Measurements from ENCODE around the gene DCPS. TPM values are rescaled to one million over a fixed set of nuclear protein-coding genes. Genes with fewer than 3 reads are reported as not detected.
"Not testable (repeated sequence)": the region's sequence is repeated elsewhere in the genome, so short reads cannot be mapped to it uniquely, and the experiment has no call there.

DCPS gene
- polyA plus RNA-seq, 3 donors = 13.9 to 17.0 (median 16.0) TPM

GRCh38 chr11:126357055-126357962, 53.4 kb downstream of the DCPS start:
- no peak for DNase-seq (ENCODE audit: low read depth in 3 of 3, low spot score in 2 of 3)

GRCh38 chr11:126357969-126358762, 54.3 kb downstream of the DCPS start:
- DNase-seq (ENCODE audit: low read depth in 3 of 3, low spot score in 2 of 3) = no peak

DNA sequence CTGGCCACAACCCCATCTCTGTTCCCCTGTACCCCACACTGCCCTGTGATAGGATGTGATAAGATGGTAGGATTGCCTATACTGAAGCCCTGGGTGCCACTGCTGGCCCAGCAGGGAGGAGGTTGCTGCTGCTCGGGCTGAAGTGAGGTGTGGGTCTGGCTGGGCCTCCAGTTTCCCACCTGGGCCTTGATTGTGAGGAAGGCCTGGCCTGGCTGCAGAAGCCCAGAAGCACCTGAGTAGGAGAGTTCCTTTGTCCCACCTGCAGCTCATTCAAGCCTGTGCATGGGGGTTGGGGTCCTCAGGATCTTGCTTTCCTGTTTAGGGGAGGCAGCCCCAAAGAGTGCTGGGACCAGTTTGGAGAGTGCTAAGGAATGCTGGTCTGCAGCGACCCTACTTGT, 54.9 kb downstream of the DCPS start:
- no peak for DNase-seq (ENCODE audit: low read depth in 3 of 3, low spot score in 2 of 3)

DNA sequence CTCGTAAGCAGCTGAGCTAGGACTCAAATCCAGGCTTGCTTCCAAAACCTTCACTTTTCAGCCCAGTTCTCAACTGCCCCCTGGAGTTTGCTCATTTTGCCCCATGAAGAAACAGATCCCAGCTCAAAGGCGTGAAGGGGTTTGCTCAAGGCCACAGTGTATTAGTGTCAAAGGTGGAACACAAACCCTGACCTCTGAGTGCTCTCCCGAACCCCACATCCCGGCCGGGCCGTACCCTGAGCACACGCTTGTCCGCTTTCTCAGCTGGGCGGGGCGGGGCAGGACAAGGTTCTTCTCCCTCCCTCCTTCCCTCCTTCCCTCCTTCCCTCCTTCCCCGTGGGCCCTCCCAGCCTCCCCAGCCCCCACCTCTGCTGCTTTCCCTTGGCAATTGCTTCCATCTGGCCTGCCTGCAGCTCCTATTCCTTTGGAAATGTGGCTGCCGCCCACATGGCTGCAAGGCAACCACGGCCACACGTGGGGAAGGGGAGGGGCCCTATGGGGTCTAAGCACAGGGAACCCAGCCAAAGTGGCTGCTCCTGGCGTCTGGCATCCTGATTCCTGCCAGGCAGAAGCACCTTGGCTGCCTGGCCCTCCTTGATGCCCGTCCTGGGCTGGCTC, 55.7 kb downstream of the DCPS start:
- no peak for DNase-seq (ENCODE audit: low read depth in 3 of 3, low spot score in 2 of 3)

DNA sequence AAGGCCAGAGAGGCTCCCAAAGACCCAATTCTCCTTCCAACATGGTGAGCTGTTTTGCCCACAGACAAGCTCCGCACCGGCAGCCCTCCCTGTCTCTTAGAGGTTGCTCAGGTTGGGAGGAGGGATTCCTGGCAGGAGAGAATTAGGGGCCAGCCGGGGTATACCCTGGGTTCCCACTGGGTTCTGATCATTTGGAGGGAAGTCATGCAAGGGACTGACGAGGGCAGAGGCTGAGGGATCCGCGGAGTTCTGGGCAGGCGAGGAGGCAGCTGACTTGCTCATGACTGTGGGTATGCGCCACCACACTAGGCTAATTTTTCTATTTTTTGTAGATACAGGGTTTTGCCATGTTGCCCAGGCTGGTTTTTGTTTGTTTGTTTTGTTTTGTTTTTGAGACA, 56.2 kb downstream of the DCPS start:
- DNase-seq (ENCODE audit: low read depth in 3 of 3, low spot score in 2 of 3) = no peak

DNA sequence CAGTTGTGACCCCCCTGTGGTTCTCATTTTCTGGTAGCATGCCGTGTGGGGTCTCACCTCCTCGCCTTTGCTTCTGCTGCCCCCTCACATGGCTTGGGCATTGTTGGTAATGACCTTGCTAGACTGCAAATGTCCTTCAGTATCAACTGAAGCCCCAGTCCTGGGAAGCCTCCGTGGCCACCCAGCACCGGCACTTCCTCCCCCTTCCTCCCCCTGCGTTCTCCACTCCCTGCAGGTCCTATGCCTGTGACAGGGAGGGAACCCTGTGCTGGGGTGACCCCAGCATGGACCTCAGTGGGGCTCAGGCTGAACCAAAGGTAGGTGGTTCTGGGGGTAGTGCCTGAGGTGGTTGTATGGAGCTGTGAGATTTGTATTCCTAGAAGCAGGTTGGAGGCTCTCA, 57.5 kb downstream of the DCPS start:
- no peak for DNase-seq (ENCODE audit: low read depth in 3 of 3, low spot score in 2 of 3)

GRCh38 chr11:126362879-126363655, 59.2 kb downstream of the DCPS start:
- no peak for DNase-seq (ENCODE audit: low read depth in 3 of 3, low spot score in 2 of 3)

DNA sequence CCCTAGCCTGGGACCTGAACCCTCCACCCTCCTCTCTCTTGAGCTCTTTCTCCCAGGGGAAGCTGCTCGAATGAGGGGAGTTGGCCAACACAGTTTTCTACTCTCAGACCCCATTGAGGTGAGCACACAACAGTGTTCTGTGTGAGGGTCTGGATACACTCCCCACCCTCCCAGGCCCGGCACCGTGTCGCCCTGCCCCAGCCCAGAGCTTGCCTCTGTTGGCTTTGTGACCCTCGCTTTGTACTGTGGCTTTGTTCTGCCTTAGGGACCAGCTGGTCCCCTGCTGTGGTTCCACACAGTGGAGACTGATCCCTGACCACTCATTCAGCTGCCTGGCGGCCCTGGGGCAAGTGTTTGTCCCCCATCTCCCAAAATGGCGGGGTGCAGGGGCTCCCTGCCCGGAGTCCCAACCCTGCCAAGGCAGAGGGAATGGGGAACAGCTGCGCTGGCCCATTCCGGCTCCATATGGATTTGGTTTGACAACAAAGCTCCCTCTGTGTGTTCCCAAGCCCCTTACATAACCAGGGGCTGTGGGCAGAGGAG, 59.9 kb downstream of the DCPS start:
- no peak for DNase-seq (ENCODE audit: low read depth in 3 of 3, low spot score in 2 of 3)

GRCh38 chr11:126364735-126365134, 60.9 kb downstream of the DCPS start:
- not testable (repeated sequence) for DNase-seq (ENCODE audit: low read depth in 3 of 3, low spot score in 2 of 3)

DNA sequence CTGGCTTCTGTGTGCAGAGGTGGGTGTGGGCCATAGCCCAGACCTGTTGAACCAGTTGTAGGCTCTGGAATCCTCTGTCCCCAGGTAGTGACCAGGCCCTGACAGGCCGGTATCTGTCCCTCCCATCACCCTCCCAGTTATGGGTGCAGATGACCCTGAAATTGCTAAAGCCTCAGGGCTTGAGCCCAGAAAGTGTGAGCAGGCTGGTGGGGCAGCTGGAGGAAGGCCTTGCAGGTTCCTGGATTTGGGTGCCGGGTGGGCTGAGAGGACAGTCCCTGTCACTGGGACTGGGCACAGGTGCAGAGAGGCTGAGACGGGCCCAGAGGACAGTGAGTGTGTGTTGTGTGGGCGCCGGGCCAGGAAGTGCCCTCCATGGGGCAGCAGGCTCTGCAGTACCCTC, 61.6 kb downstream of the DCPS start:
- not testable (repeated sequence) for DNase-seq (ENCODE audit: low read depth in 3 of 3, low spot score in 2 of 3)

GRCh38 chr11:126366064-126366822, 62.4 kb downstream of the DCPS start:
- DNase-seq (ENCODE audit: low read depth in 3 of 3, low spot score in 2 of 3) = no peak

DNA sequence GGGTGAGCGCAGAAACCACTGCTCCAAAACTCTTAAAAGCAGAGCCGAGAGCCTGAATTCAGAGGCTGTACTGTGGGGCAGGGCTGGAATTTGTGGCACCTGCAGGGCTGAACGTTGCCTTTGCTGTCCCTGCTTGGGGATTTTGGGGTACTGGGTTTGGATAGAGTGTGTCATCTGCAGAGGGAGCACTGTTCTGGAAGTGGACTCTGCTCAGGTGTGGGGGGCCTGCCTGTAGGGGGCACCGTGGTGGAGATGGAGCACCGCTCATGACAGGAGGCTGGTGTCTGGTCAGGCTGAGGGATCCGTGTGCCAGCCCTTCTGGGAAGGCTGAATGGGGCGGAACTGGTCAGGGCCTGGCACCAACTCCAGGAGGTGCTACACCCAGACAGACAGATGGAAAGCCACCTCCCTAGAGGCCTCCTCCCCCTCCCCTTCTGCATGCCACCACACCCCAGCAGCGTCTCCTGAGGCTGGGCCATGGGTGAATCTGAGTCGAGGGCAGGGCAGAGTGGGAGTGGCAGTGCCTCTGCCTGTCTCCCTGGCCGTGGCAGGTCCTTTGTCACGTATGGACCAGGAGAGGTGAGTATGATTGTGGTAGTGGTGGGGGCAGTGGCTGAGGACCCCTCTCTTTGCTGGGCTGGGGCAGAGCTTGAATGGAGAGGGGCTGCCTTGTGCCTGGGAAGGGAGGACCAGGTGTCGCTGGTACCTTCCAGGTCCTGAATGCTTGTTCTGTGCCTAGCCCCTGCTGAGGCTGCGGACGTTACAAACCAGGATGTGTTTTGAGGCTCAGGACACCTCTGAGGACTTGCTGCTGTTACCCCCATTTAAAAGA, 63.2 kb downstream of the DCPS start:
- not testable (repeated sequence) for DNase-seq (ENCODE audit: low read depth in 3 of 3, low spot score in 2 of 3)

DNA sequence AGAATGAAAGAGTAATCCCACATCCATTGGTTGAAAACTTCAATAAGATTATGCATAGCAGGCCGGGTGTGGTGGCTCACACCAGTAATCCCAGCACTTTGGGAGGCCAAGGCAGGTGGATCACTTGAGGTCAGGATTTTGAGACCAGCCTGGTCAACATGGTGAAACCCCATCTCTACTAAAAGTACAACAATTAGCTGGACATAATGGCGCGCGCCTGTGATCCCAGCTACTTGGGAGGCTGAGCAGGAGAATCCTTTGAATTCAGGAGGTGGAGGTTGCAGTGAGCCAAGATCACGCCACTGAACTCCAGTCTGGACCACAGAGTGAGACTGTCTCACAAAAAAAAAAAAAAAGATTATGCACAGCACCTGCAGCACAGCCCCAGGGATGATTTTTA, 63.9 kb downstream of the DCPS start:
- DNase-seq (ENCODE audit: low read depth in 3 of 3, low spot score in 2 of 3) = not testable (repeated sequence)

- DNase-seq (ENCODE audit: low read depth in 3 of 3, low spot score in 2 of 3) = not testable (repeated sequence)
Observed at GRCh38 chr11:126368336-126369119, 64.7 kb downstream of the DCPS start.

DNA sequence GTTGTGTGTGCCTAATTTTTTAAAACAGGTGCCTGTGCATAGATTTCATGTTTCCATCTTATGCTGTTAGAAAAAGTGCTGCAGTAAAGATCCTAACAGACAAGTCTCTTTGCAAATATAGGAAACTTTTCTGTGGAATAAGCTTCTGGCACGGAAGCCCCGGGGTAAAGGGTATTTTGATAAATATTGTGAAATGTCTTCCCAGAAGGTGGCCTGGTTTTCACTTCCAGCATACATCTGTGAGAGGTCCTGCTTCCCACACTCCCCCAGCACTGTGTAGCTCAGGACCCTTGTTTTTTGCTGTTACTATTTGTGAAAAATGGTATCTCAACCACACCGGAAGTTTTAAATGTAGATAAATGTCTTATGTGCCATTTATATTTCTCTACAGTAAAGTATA, 66.2 kb downstream of the DCPS start:
- DNase-seq (ENCODE audit: low read depth in 3 of 3, low spot score in 2 of 3) = no peak

- no peak for DNase-seq (ENCODE audit: low read depth in 3 of 3, low spot score in 2 of 3)
Observed at GRCh38 chr11:126371595-126371994, 67.7 kb downstream of the DCPS start.

DNA sequence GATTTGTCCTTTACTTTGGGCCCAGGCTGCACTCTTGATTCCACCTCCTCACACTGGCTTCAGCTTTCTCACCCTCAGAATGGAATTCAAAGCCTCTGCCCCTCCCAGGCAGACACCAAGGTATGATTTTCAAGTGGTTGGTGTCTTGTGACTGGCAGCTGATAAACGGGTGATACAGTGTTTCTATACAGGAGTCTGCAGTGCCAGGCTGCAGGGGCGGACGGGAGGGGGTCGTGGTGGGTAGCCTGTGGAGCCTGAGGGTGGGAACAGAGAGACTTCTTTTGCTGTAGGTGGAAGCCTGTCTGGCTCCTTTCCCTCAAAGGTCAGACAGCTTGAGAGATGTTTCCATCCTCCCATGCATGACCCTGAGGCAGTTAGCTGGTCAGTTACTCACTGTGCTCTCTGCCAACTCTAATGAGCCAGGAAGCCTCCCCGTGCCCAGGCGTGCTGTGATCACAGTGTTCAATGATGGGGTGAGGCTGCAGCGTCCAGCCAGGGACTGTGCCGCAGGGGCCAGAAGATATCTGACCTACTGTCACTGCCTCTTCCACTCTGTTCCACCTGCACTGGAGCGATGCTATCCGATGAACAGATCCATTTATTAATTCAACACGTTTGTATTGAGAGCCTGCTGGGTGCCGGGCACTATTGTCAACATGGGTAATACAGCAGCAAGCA, 69.7 kb downstream of the DCPS start:
- DNase-seq (ENCODE audit: low read depth in 3 of 3, low spot score in 2 of 3) = not testable (repeated sequence)
